Ectodermal cell (in vitro differentiated cells): ENCODE results near the gene NPR1.
"Not testable (repeated sequence)": the region's sequence is repeated elsewhere in the genome, so short reads cannot be mapped to it uniquely, and the experiment has no call there.

ENCODE experiments used
- H3K27ac ChIP-seq: 2 replicates; pipeline ENCODE4 v1.7.0; 2013; ENCODE audit warnings: mild to moderate bottlenecking, low read depth, low read length; ENCODE audit not compliant: insufficient read depth, poor library complexity, severe bottlenecking
- H3K27me3 ChIP-seq: 2 replicates; pipeline ENCODE4 v1.7.0; 2013; ENCODE audit warnings: mild to moderate bottlenecking, low read length; ENCODE audit not compliant: insufficient read depth, control insufficient read depth, poor library complexity, severe bottlenecking
- H3K36me3 ChIP-seq: one replicate; pipeline ENCODE4 v1.7.0; 2013; ENCODE audit warnings: low read length; ENCODE audit not compliant: control insufficient read depth, insufficient read depth
- H3K4me1 ChIP-seq: one replicate; pipeline ENCODE4 v1.7.0; 2013; ENCODE audit warnings: low read length; ENCODE audit not compliant: control insufficient read depth, insufficient read depth
- H3K4me3 ChIP-seq: 2 replicates; pipeline ENCODE4 v1.7.0; 2013; ENCODE audit warnings: low read depth, low read length, control low read depth; ENCODE audit not compliant: insufficient read depth
- H3K9me3 ChIP-seq: 2 replicates; pipeline ENCODE4 v1.7.0; 2013; ENCODE audit warnings: mild to moderate bottlenecking, low read length, moderate library complexity; ENCODE audit not compliant: control insufficient read depth
- WGBS, 2 experiments: methylation state at CpG; one replicate each; pipeline ENCODE4 v1.1.7; 2013; ENCODE audit warnings: missing lambda C conversion rate in 2 of 2; 5-methylcytosine and 5-hydroxymethylcytosine counted together

NPR1 gene

DNA sequence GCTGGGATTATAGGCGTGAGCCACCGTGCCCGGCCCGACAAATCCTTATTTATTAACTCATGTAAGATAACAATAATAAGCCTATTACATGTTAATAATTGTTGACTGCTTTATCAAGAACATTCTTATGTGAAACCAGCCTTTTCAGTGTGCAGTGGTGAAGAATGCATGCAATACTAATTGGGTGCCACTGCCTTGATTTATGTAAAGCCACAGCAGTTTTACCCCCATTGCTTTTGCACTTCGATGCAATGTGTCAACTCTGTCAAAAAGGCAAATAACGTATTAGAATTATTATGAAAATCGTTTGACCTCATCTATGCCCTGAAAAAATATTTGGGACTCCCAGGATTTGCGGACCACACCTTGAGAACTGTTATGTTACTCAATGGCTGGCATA lies 18.3 kb downstream of the NPR1 start:
- Histone ChIP-seq H3K4me1 (peaks cover 8% of the 10 kb centered on the region), H3K36me3 (no peaks in the 10 kb centered on the region), H3K27ac (no peak overlapping the region), H3K9me3 (no peaks in the 10 kb centered on the region), H3K4me3 (no peak overlapping the region), H3K27me3 (no peaks in the 10 kb centered on the region)
- 89 to 92% methylated on average over 4 of the region's 8 CpGs for WGBS, 2 experiments

DNA sequence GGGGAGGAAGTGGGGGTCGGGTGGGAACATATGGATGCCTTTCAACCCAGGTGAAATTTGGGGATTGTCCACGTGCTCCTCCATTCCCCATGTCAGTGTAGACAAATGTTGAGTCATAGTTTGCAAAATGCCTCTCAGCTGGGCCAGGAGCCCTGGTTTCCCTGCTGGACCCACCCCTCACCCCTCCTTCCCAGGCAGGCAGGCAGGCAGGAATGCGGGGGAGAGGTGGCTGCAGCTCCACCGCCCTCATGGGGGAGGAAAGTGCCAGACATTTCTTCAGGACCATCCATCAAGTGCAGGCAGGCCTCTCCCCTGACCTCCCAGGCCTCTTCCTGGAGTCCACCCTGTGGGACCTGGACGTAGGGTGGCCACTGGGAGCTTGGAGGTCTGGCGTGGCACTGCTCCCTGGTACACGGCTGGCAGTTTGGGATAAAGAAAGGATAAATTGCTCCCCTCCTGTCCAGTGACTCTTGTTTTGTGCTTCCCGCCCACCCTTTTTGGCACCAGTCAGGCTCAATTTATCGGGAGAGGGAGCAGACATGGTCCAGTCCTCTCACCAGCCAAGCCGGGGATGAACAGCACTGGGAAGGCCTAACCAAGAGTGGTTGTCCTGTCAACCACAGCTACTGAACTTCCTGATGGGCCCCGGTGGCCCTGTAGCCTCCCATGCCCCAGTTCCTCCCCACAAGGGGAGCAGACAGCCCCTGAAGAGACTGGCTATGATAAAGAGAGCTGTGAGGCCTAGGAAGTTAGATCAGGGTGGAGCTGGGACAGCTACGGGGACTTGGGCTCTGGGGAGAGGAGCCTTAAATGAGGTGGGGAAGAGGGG lies 18.9 kb downstream of the NPR1 start:
- 61 to 66% methylated on average over 12 of the region's 12 CpGs for WGBS, 2 experiments
- peak overlapping the region; percentile 11 for H3K27ac ChIP-seq

GRCh38 chr1:153698020-153698922 lies 19.8 kb downstream of the NPR1 start:
- WGBS, 2 experiments = 28 to 34% methylated on average over 26 of the region's 29 CpGs
- Histone ChIP-seq H3K27me3 (no peaks in the 10 kb centered on the region), H3K36me3 (no peaks in the 10 kb centered on the region), H3K9me3 (no peaks in the 10 kb centered on the region), H3K27ac (peak overlapping the region; percentile 41), H3K4me1 (peaks cover 8% of the 10 kb centered on the region), H3K4me3 (no peak overlapping the region)

More for the DNA sequence above, 18.9 kb downstream of the NPR1 start:
- peaks cover 8% of the 10 kb centered on the region for H3K4me1 ChIP-seq
- H3K9me3 ChIP-seq = no peaks in the 10 kb centered on the region
- no peaks in the 10 kb centered on the region for H3K27me3 ChIP-seq
- no peaks in the 10 kb centered on the region for H3K36me3 ChIP-seq
- no peak overlapping the region for H3K4me3 ChIP-seq

DNA sequence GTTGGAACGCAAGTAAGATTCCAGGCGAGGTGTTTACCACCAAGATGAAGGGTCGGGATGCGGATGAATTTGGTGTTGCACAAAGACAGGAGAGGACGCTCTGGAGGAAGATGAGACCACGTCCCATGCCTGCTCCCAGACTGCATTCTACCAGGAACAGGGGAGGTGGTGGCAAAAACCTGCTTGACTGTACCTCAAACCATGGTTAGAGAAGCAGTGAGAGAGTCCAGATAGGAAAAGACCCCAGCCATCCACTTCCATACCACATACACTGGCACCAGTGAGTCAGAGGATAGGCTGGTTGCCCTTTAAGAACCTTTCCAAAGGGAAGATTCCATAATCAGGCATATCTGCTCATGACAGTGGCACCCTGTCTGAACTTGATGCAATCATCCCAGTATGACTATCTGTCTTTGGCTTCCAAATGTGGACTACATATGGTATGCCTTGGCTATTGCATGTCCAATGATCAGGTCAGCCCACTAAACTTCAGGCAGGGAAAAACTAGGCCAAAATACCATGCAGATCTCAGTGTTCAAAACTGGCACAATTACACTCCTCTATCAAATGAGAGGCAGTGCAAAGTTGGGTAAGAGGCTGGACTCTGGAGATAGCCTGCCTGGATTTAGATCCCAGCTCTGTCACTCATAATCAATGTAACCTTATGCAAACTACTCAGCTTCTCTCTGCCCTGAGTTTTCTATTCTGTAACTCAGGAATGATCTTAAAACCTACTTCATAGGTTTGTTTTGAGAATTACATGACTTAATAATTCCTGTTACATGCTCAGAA lies 20.6 kb downstream of the NPR1 start:
- Histone ChIP-seq H3K4me3 (no peak overlapping the region), H3K27ac (no peak overlapping the region)
- 97 to 99% methylated on average over 6 of the region's 6 CpGs for WGBS, 2 experiments

DNA sequence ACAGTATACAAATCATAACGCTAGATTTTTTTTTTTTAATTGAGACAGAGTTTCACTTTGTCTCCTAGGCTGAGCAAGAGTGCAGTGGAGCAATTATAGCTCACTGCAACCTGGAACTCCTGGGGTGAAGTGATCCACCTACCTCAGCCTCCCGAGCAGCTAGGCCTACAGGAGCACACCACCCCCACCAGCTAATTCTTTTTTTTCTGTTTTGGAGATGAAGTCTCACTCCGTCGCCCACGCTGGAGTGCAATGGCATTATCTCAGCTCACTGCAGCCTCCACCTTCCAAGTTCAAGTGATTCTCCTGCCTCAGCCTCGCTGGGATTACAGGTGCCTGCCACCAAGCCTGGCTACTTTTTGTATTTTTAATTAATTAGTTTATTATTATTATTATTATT lies 21.3 kb downstream of the NPR1 start:
- Histone ChIP-seq H3K4me1 (peaks cover 8% of the 10 kb centered on the region), H3K27me3 (no peaks in the 10 kb centered on the region), H3K4me3 (no peak overlapping the region), H3K9me3 (no peaks in the 10 kb centered on the region), H3K36me3 (no peaks in the 10 kb centered on the region), H3K27ac (no peak overlapping the region)
- 86 to 93% methylated on average over 6 of the region's 6 CpGs for WGBS, 2 experiments

More for the DNA sequence above, 20.6 kb downstream of the NPR1 start:
- Histone ChIP-seq H3K9me3 (no peaks in the 10 kb centered on the region), H3K36me3 (no peaks in the 10 kb centered on the region), H3K4me1 (peaks cover 8% of the 10 kb centered on the region), H3K27me3 (no peaks in the 10 kb centered on the region)

- 92 to 93% methylated on average over 9 of the region's 9 CpGs for WGBS, 2 experiments
- no peaks in the 10 kb centered on the region for H3K4me1 ChIP-seq
Observed at GRCh38 chr1:153705484-153705883, 27.0 kb downstream of the NPR1 start.

DNA sequence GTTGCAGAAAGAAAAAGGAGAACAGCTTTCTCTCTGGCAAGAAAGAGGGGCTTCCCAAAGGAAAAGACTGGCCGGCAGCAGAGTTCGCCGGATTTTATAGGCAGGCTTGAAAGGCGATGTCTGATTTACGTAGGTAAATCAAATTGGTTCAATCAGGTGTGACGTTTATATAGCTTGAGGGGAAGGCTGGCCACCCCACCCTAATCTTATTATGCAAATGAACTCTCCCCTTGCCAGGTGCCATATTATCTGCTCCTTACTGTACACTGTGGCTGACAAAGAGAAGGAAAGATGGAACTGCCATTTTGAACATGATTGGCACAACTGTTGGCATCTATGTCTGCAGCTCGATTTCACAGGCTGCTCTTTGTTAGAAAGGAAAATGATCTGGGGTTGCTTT lies 32.5 kb downstream of the NPR1 start:
- no peak overlapping the region for H3K27ac ChIP-seq
- WGBS, 2 experiments = 88 to 91% methylated on average over 7 of the region's 7 CpGs
- no peaks in the 10 kb centered on the region for H3K27me3 ChIP-seq
- H3K4me3 ChIP-seq = no peak overlapping the region
- H3K4me1 ChIP-seq = no peaks in the 10 kb centered on the region
- H3K36me3 ChIP-seq = no peaks in the 10 kb centered on the region
- no peaks in the 10 kb centered on the region for H3K9me3 ChIP-seq

More at GRCh38 chr1:153705484-153705883, 27.0 kb downstream of the NPR1 start:
- H3K9me3 ChIP-seq = no peaks in the 10 kb centered on the region
- no peak overlapping the region for H3K27ac ChIP-seq
- no peak overlapping the region for H3K4me3 ChIP-seq
- no peaks in the 10 kb centered on the region for H3K36me3 ChIP-seq
- H3K27me3 ChIP-seq = no peaks in the 10 kb centered on the region

DNA sequence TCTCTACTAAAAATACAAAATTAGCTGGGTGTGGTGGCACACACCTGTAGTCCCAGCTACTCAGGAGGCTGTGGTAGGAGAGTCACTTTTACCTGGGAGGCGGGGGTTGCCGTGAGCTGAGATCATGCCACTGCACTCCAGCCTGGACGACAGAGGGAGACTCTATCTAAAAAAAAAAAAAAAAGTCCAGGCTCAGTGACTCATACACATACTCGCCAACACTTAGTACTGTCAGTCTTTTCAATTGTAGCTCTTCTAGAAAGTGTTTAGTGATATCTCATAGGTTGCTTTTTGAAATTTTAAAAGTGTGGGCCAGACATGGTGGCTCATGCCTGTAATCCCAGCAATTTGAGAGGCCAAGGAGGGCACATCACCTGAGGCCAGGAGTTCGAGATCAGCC lies 37.7 kb downstream of the NPR1 start:
- H3K27me3 ChIP-seq, H3K36me3 ChIP-seq, H3K4me3 ChIP-seq, H3K4me1 ChIP-seq, H3K27ac ChIP-seq, H3K9me3 ChIP-seq: not testable (repeated sequence)
- WGBS, 2 experiments = 74 to 88% methylated on average over 3 to 4 of the region's 5 CpGs

GRCh38 chr1:153717330-153717729 lies 38.8 kb downstream of the NPR1 start:
- H3K4me3 ChIP-seq = no peak overlapping the region
- H3K27me3 ChIP-seq = no peaks in the 10 kb centered on the region
- no peaks in the 10 kb centered on the region for H3K4me1 ChIP-seq
- 93 to 95% methylated on average over 3 of the region's 3 CpGs for WGBS, 2 experiments
- no peaks in the 10 kb centered on the region for H3K9me3 ChIP-seq
- no peaks in the 10 kb centered on the region for H3K36me3 ChIP-seq
- no peak overlapping the region for H3K27ac ChIP-seq
